Prostate gland (tissue), 2 donors: ENCODE results near the gene CCDC78. TPM values are rescaled to one million over a fixed set of nuclear protein-coding genes. Genes with fewer than 3 reads are reported as not detected.
"Not testable (repeated sequence)": the region's sequence is repeated elsewhere in the genome, so short reads cannot be mapped to it uniquely, and the experiment has no call there.

Experiments
- DNase-seq: peaks from one replicate; pipeline ENCODE4 v3.0.0-alpha.2; 2019; ENCODE audit warnings: low spot score
- H3K27ac ChIP-seq, 2 donors: fragments of 200-600 bp; sonication (generic); 2 replicates each; pipeline ENCODE4 v1.5.1; 2017 to 2019
- H3K27me3 ChIP-seq: fragments of 200-600 bp; sonication (generic); replicated peaks from 2 replicates; pipeline ENCODE4 v1.5.1; 2019; ENCODE audit not compliant: insufficient read depth
- H3K36me3 ChIP-seq, 2 donors: fragments of 200-600 bp; sonication (generic); 1 replicate in 1 of 2; 2 replicates in 1 of 2; pipeline versions ENCODE4 v1.5.1 to v1.8.1; 2017 to 2019
- H3K4me1 ChIP-seq: fragments of 200-600 bp; sonication (generic); replicated peaks from 2 replicates; pipeline ENCODE4 v1.5.1; 2019
- H3K4me3 ChIP-seq, 2 donors: fragments of 200-600 bp; sonication (generic); 2 replicates each; pipeline ENCODE4 v1.5.1; 2017 to 2019
- H3K9me3 ChIP-seq: fragments of 200-600 bp; sonication (generic); 2 replicates; pipeline ENCODE4 v1.5.1; 2017
- CTCF ChIP-seq, 4 experiments: fragments of 200-600 bp in 2 of 4; fragments of 450-650 bp in 2 of 4; sonication (generic) in 2 of 4; IDR thresholded peaks; 1 replicate in 3 of 4; 2 replicates in 1 of 4; pipeline ENCODE4 v1.5.1; 2016 to 2019; ENCODE audit warnings: antibody characterized with exemption in 4 of 4, mild to moderate bottlenecking in 2 of 4, moderate library complexity in 2 of 4
- POLR2A ChIP-seq: fragments of 450-650 bp; IDR thresholded peaks from one replicate; pipeline ENCODE4 v1.6.1; 2016; ENCODE audit warnings: antibody characterized with exemption, mild to moderate bottlenecking
- POLR2AphosphoS5 ChIP-seq: sonication (generic); formaldehyde crosslinking; IDR thresholded peaks from one replicate; pipeline ENCODE4 v1.6.1; 2017; ENCODE audit warnings: antibody characterized with exemption
- WGBS: methylation state at CpG from one replicate; pipeline ENCODE4 v1.1.5; 2018; 5-methylcytosine and 5-hydroxymethylcytosine counted together
- intact Hi-C: fragments of 100-400 bp; cut with DNase I; formaldehyde crosslinking; loops from one replicate; pipeline ENCODE4 v1.14.2; 2022
- total RNA-seq, 2 donors: library from RNA; depleted of rRNA; stranded (reverse); fragments of >200 nt; gene quantifications; one replicate each; pipeline ENCODE4 v1.1.0, GENCODE V29; 2016

CCDC78 gene
- total RNA-seq, 2 donors from 2014 or later = 2.3 to 3.0 TPM

- intact Hi-C loops = no loop called here
- TF ChIP-seq POLR2AphosphoS5 (no peak), POLR2A (no peak), CTCF (IDR thresholded peaks at IDR 0.05) (no peak)
- 83% methylated on average over 18 of the region's 21 CpGs for WGBS
Observed at GRCh38 chr16:743794-744500, 17.7 kb upstream of the CCDC78 start.

GRCh38 chr16:742894-743293 is 16.7 kb upstream of the CCDC78 start:
- DNase-seq, H3K4me1 ChIP-seq, H3K27ac ChIP-seq, H3K9me3 ChIP-seq, intact Hi-C loops, H3K36me3 ChIP-seq, H3K27me3 ChIP-seq, H3K4me3 ChIP-seq: not testable (repeated sequence)
- WGBS = 84% methylated on average over 14 of the region's 14 CpGs

More at GRCh38 chr16:743794-744500, 17.7 kb upstream of the CCDC78 start:
- H3K4me3 ChIP-seq = no peak overlapping the region
- H3K36me3 ChIP-seq = no peaks in the 10 kb centered on the region
- no peaks in the 10 kb centered on the region for H3K4me1 ChIP-seq
- H3K9me3 ChIP-seq = no peaks in the 10 kb centered on the region
- no peak for DNase-seq
- H3K27ac ChIP-seq = no peak overlapping the region
- H3K27me3 ChIP-seq = no peaks in the 10 kb centered on the region

GRCh38 chr16:741986-742629 is 15.9 kb upstream of the CCDC78 start:
- 86% methylated on average over 15 of the region's 15 CpGs for WGBS
- intact Hi-C loops = no loop called here
- TF ChIP-seq CTCF (IDR thresholded peaks at IDR 0.05) (no peak), POLR2A (no peak), POLR2AphosphoS5 (no peak)
- H3K27me3 ChIP-seq = no peaks in the 10 kb centered on the region
- no peak for DNase-seq
- H3K36me3 ChIP-seq = no peaks in the 10 kb centered on the region
- H3K4me1 ChIP-seq = no peaks in the 10 kb centered on the region
- no peaks in the 10 kb centered on the region for H3K9me3 ChIP-seq
- H3K27ac ChIP-seq = no peak overlapping the region
- no peak overlapping the region for H3K4me3 ChIP-seq

GRCh38 chr16:740764-741505 is 14.7 kb upstream of the CCDC78 start, which contains the start of gene CIAO3:
CIAO3 (minus strand) TSS chr16:740997; CDS start chr16:740985, 12 bp downstream.
- Histone ChIP-seq H3K9me3 (no peaks in the 10 kb centered on the region), H3K27ac (peak within 1 kb of the TSS; percentile 78 to 84), H3K36me3 (no peaks in the 10 kb centered on the region), H3K4me3 (peak within 1 kb of the TSS; percentile 93 to 94), H3K4me1 (no peaks in the 10 kb centered on the region), H3K27me3 (no peaks in the 10 kb centered on the region)
- intact Hi-C loops = no loop called here
- TF ChIP-seq POLR2A (peak; percentile 75), POLR2AphosphoS5 (peak; percentile 98), CTCF (IDR thresholded peaks at IDR 0.05) (peak; percentile 97 to 100 (median 99))
- WGBS = under 1% methylated on average over 36 of the region's 79 CpGs
- peak; percentile 78 for DNase-seq

- no peaks in the 10 kb centered on the region for H3K27me3 ChIP-seq
- no peak for TF ChIP-seq CTCF (IDR thresholded peaks at IDR 0.05)
- no peak for TF ChIP-seq POLR2A
- TF ChIP-seq POLR2AphosphoS5 = no peak
Observed at GRCh38 chr16:740459-740763, 14.2 kb upstream of the CCDC78 start.

More at GRCh38 chr16:740459-740763, 14.2 kb upstream of the CCDC78 start:
- Histone ChIP-seq H3K4me1 (no peaks in the 10 kb centered on the region), H3K36me3 (no peaks in the 10 kb centered on the region), H3K4me3 (peak overlapping the region; percentile 93 to 94), H3K9me3 (no peaks in the 10 kb centered on the region), H3K27ac (peak overlapping the region; percentile 78 to 84)
- WGBS = under 1% methylated on average over 21 of the region's 22 CpGs
- no peak for DNase-seq
- intact Hi-C loops = no loop called here
